HG03097 (cell line): ENCODE measurements around the gene PCDHGA10.
"Not testable (repeated sequence)": the region's sequence is repeated elsewhere in the genome, so short reads cannot be mapped to it uniquely, and the experiment has no call there.

Source experiments
- ATAC-seq: cut with Tn5 transposase; IDR thresholded peaks from one replicate; pipeline ENCODE4 v1.9.1; 2021; ENCODE audit not compliant: unreplicated experiment, low FRiP score

PCDHGA10 gene

GRCh38 chr5:141420855-141421488 lies 8.2 kb downstream of the PCDHGA10 start, which contains the start of gene PCDHGA11:
PCDHGA11 (plus strand) TSS chr5:141421051; CDS start chr5:141421228, 177 bp downstream.
- no peak for ATAC-seq

GRCh38 chr5:141421489-141421855 lies 8.7 kb downstream of the PCDHGA10 start:
- ATAC-seq = no peak

GRCh38 chr5:141422742-141423291 lies 10.0 kb downstream of the PCDHGA10 start:
- no peak for ATAC-seq

GRCh38 chr5:141427783-141428426 lies 15.1 kb downstream of the PCDHGA10 start:
- ATAC-seq = no peak

GRCh38 chr5:141430332-141431113 lies 17.7 kb downstream of the PCDHGA10 start, which contains the start of gene PCDHGA12:
PCDHGA12 (plus strand) TSS chr5:141430507; CDS start chr5:141430760, 253 bp downstream.
- ATAC-seq = no peak

- no peak for ATAC-seq
Measured at GRCh38 chr5:141431286-141431685, 18.5 kb downstream of the PCDHGA10 start.

- ATAC-seq = not testable (repeated sequence)
Measured at GRCh38 chr5:141432308-141432707, 19.5 kb downstream of the PCDHGA10 start.

GRCh38 chr5:141432726-141433125 lies 19.9 kb downstream of the PCDHGA10 start:
- not testable (repeated sequence) for ATAC-seq

- ATAC-seq = no peak
Measured at GRCh38 chr5:141434006-141434405, 21.2 kb downstream of the PCDHGA10 start.

GRCh38 chr5:141437221-141437620 lies 24.4 kb downstream of the PCDHGA10 start:
- no peak for ATAC-seq

- no peak for ATAC-seq
Measured at GRCh38 chr5:141439411-141440141, 26.8 kb downstream of the PCDHGA10 start.

GRCh38 chr5:141440341-141440740 lies 27.6 kb downstream of the PCDHGA10 start:
- ATAC-seq = no peak

GRCh38 chr5:141441571-141442170 lies 28.9 kb downstream of the PCDHGA10 start:
- no peak for ATAC-seq

GRCh38 chr5:141465351-141465750 lies 52.6 kb downstream of the PCDHGA10 start:
- ATAC-seq = no peak
